22Rv1 (cell line): ENCODE measurements around the gene PRAME.
"Not testable (repeated sequence)": the region's sequence is repeated elsewhere in the genome, so short reads cannot be mapped to it uniquely, and the experiment has no call there.

Source experiments
- CTCF ChIP-seq: fragments of 450-650 bp; IDR thresholded peaks from 2 replicates; pipeline ENCODE4 v1.5.1; 2017; ENCODE audit warnings: mild to moderate bottlenecking
- ZFX ChIP-seq: fragments of 450-650 bp; IDR thresholded peaks from 2 replicates; pipeline ENCODE4 v1.6.1; 2017; ENCODE audit warnings: antibody characterized with exemption, borderline replicate concordance

GRCh38 chr22:22514431-22514830, 44.6 kb downstream of the PRAME start:
- TF ChIP-seq CTCF, ZFX: not testable (repeated sequence)
